ENCODE measurements around the gene ATG7.

GRCh38 chr3:11602886-11603527 is 330.8 kb downstream of the ATG7 start:
- TF ChIP-seq CTCF (tag by site-specific recombination; IDR thresholded peaks at IDR 0.05) = no peak
- no peak for TF ChIP-seq SETDB1 (IDR thresholded peaks at IDR 0.05; ENCODE audit: insufficient read length, low read length)
- TF ChIP-seq ZNF274 (IDR thresholded peaks at IDR 0.05; ENCODE audit: low read length) = no peak
- no peak for TF ChIP-seq ZNF274 (tag by site-specific recombination; IDR thresholded peaks at IDR 0.05; ENCODE audit: borderline replicate concordance)
- no peak for TF ChIP-seq ZNF169 (tag by site-specific recombination; IDR thresholded peaks at IDR 0.05)
- TF ChIP-seq ZSCAN30 (tag by site-specific recombination; IDR thresholded peaks at IDR 0.05) = no peak
- no peak for TF ChIP-seq ZNF114 (tag by site-specific recombination; IDR thresholded peaks at IDR 0.05)
- TF ChIP-seq REST (tag by site-specific recombination; IDR thresholded peaks at IDR 0.05) = no peak
- no peak for TF ChIP-seq YY1 (tag by site-specific recombination; IDR thresholded peaks at IDR 0.05)
- TF ChIP-seq ZNF513 (tag by site-specific recombination; IDR thresholded peaks at IDR 0.05) = no peak
- no peak for TF ChIP-seq ZNF777 (tag by site-specific recombination; IDR thresholded peaks at IDR 0.05; ENCODE audit: borderline replicate concordance)
- TF ChIP-seq PRDM10 (tag by site-specific recombination; IDR thresholded peaks at IDR 0.05) = no peak
- TF ChIP-seq ZNF548 (tag by site-specific recombination; IDR thresholded peaks at IDR 0.05) = no peak
- no peak for TF ChIP-seq ZFP41 (tag by site-specific recombination; IDR thresholded peaks at IDR 0.05; ENCODE audit: borderline replicate concordance)
- no peak for TF ChIP-seq ZNF600 (tag by site-specific recombination; IDR thresholded peaks at IDR 0.05)
